Measurements from ENCODE around the gene ANO6.

ANO6 gene

DNA sequence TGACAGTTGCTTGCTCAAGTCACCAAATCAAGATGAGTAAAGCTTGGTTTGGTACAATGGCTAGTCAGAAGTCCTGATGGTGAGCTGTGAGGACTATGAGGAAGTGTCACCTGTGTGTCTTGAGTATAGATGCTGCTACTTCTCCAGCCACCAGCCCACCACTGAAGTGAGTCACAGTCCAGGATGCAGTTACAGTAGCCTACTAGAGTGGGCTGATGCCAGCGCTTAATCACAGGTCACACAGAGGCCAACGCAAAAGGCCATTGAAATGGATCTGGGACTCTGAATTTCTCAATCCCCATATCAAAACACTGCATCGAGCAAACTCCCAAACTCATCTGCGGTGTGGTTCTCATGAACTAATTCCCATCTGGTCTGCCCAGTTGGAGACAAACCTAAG, 223.1 kb downstream of the ANO6 start:
- H3K9me3 ChIP-seq (replicated peaks; ENCODE audit: low read length) = no peaks in the 10 kb centered on the region

DNA sequence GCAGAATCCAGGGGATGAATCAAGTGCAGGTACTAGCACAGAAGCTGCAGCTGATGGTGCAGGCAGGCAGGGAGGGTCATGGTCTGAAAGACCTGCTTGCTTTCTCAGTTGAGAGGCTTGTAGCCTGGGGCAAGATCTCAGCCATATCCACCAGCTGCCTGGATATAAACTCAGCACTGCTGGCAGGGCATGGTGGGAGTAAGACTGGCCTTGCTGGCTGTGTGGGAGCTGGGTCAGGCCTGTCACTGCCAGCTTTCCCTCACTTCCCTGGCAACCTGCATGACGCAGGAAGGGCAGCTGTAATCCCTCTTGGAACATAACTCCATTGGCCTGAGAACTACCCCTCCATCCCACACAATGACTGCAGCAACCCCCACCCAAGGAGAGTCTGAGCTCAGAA, 230.1 kb downstream of the ANO6 start:
- Histone ChIP-seq H3K9me3 (replicated peaks; ENCODE audit: low read length) (no peaks in the 10 kb centered on the region), H3K4me3 (ENCODE audit: low read length) (no peak overlapping the region), H3K4me2 (ENCODE audit: low read length) (no peak overlapping the region), H3K27me3 (ENCODE audit: control insufficient read depth, insufficient read depth, low read length) (no peaks in the 10 kb centered on the region), H3K36me3 (ENCODE audit: insufficient read depth, low read length) (no peaks in the 10 kb centered on the region), H3K4me1 (ENCODE audit: control insufficient read depth, insufficient read depth, low read length) (no peaks in the 10 kb centered on the region), H3K9ac (ENCODE audit: low read depth, low read length) (no peak overlapping the region)

More for the DNA sequence above, 223.1 kb downstream of the ANO6 start:
- Histone ChIP-seq H3K4me3 (ENCODE audit: low read length) (no peak overlapping the region), H3K4me2 (ENCODE audit: low read length) (no peak overlapping the region), H3K4me1 (ENCODE audit: control insufficient read depth, insufficient read depth, low read length) (peaks cover 8% of the 10 kb centered on the region), H3K9ac (ENCODE audit: low read depth, low read length) (no peak overlapping the region), H3K36me3 (ENCODE audit: insufficient read depth, low read length) (no peaks in the 10 kb centered on the region), H3K27me3 (ENCODE audit: control insufficient read depth, insufficient read depth, low read length) (no peaks in the 10 kb centered on the region)

DNA sequence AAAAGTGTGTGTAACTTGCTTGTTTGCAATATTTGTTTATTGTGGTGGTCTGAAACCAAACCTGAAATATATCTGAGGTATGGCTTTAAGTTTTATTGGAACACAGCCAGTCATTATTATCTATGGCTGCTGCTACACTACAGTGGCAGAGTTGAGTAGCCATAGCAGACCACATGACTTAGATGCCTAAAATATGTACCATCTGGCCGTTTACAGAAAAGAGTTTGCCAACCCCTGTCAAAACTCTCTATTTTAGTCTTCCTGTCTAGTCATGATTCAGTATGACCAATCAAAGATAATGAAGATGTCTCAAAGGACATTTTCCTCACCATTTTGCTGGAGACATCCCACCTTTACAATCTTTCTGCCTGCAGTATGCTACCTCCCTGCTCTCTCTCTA, 242.3 kb downstream of the ANO6 start:
- Histone ChIP-seq H3K9me3 (replicated peaks; ENCODE audit: low read length) (no peaks in the 10 kb centered on the region), H3K4me3 (ENCODE audit: low read length) (no peak overlapping the region), H3K27me3 (ENCODE audit: control insufficient read depth, insufficient read depth, low read length) (no peaks in the 10 kb centered on the region), H3K4me1 (ENCODE audit: control insufficient read depth, insufficient read depth, low read length) (no peaks in the 10 kb centered on the region), H3K36me3 (ENCODE audit: insufficient read depth, low read length) (no peaks in the 10 kb centered on the region), H3K4me2 (ENCODE audit: low read length) (no peak overlapping the region), H3K9ac (ENCODE audit: low read depth, low read length) (no peak overlapping the region)

DNA sequence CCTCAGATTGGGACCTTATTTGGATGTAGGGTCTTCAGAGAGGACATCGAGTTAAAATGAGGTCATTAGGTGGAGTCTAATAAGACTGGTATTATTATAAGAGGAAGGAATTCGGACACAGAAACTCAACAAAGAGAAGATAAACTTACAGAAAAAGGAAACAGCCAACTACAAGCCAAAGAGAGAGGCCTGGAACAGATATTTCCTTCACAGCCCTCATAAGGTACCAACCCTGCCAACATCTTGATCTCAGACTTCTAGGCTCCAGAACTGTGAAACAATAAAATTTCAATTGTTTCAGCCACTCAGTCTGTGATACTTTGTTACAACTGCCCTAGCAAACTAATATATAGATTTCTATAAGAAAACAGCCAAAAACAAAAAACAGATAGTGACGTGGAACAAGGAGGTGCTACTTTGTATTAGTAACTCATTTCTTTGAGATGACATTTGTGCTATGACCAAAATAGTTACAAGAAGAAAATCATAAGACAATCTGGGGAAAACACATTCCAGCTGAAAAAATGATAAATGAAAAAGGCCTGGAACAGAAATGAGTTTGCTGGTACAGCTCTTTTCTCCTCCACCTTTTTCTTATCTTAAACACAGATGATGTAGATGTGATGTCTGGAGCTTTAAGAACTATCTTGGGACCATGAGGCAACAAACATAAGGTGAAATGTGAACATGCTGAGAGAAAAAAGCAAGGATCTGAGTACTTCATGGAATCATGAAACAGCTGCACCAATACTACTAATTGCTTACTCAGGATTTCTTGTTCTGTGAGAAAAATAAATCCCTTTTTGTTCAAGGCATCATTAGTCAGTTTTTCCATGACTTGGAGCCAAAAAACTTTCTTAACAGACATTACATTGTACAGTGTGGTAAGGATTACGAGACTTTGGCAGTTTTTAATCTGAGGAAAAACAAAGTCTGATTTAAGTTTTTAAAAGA, 243.2 kb downstream of the ANO6 start:
- Histone ChIP-seq H3K4me1 (ENCODE audit: control insufficient read depth, insufficient read depth, low read length) (no peaks in the 10 kb centered on the region), H3K27me3 (ENCODE audit: control insufficient read depth, insufficient read depth, low read length) (no peaks in the 10 kb centered on the region), H3K4me3 (ENCODE audit: low read length) (no peak overlapping the region), H3K4me2 (ENCODE audit: low read length) (no peak overlapping the region), H3K9ac (ENCODE audit: low read depth, low read length) (no peak overlapping the region), H3K9me3 (replicated peaks; ENCODE audit: low read length) (no peaks in the 10 kb centered on the region), H3K36me3 (ENCODE audit: insufficient read depth, low read length) (no peaks in the 10 kb centered on the region)

DNA sequence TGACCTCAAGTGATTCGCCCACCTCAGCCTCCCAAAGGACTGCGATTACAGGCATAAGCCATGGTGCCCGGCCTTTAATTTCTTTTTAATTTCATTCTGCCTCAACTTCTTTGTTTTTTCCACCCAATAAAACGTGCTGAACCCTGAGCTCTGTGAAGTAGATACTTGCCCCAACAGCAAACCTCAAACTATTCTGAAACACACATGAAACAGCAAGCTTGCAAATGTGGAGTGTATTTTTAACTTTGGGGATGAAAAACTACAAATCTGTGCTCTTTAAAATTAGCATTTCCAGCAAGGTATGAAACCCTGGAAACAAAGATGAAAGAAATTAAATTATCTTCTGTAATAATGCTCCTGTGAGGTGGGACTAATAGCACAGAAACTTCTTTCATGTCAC, 246.6 kb downstream of the ANO6 start:
- H3K9ac ChIP-seq (ENCODE audit: low read depth, low read length) = no peak overlapping the region
- H3K36me3 ChIP-seq (ENCODE audit: insufficient read depth, low read length) = no peaks in the 10 kb centered on the region
- H3K27me3 ChIP-seq (ENCODE audit: control insufficient read depth, insufficient read depth, low read length) = peaks cover 2% of the 10 kb centered on the region

DNA sequence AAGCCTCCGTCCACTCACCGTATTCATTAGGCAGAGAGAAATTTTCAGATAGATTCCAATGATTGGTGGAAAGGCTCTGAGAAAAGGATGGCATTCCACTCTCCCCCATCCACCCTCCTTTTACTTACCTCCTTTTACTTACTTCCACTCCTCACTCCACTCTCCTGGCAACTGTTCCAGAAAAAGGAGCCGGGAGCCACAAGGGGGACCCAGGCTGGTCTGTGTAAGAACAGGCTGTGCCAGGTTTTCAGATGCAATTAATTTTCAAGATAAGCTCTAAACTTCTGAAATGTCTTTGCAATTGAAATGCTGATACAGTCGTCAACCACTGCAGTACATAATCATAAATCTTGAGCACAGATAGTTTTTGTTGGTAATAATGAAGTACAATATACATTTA, 248.8 kb downstream of the ANO6 start:
- H3K4me3 ChIP-seq (ENCODE audit: low read length) = no peak overlapping the region
- H3K9me3 ChIP-seq (replicated peaks; ENCODE audit: low read length) = no peaks in the 10 kb centered on the region
- no peaks in the 10 kb centered on the region for H3K4me1 ChIP-seq (ENCODE audit: control insufficient read depth, insufficient read depth, low read length)
- no peak overlapping the region for H3K4me2 ChIP-seq (ENCODE audit: low read length)
- peaks cover 2% of the 10 kb centered on the region for H3K27me3 ChIP-seq (ENCODE audit: control insufficient read depth, insufficient read depth, low read length)
- H3K36me3 ChIP-seq (ENCODE audit: insufficient read depth, low read length) = no peaks in the 10 kb centered on the region
- H3K9ac ChIP-seq (ENCODE audit: low read depth, low read length) = no peak overlapping the region

More for the DNA sequence above, 246.6 kb downstream of the ANO6 start:
- H3K4me3 ChIP-seq (ENCODE audit: low read length) = no peak overlapping the region
- no peak overlapping the region for H3K4me2 ChIP-seq (ENCODE audit: low read length)
- no peaks in the 10 kb centered on the region for H3K9me3 ChIP-seq (replicated peaks; ENCODE audit: low read length)
- no peaks in the 10 kb centered on the region for H3K4me1 ChIP-seq (ENCODE audit: control insufficient read depth, insufficient read depth, low read length)

DNA sequence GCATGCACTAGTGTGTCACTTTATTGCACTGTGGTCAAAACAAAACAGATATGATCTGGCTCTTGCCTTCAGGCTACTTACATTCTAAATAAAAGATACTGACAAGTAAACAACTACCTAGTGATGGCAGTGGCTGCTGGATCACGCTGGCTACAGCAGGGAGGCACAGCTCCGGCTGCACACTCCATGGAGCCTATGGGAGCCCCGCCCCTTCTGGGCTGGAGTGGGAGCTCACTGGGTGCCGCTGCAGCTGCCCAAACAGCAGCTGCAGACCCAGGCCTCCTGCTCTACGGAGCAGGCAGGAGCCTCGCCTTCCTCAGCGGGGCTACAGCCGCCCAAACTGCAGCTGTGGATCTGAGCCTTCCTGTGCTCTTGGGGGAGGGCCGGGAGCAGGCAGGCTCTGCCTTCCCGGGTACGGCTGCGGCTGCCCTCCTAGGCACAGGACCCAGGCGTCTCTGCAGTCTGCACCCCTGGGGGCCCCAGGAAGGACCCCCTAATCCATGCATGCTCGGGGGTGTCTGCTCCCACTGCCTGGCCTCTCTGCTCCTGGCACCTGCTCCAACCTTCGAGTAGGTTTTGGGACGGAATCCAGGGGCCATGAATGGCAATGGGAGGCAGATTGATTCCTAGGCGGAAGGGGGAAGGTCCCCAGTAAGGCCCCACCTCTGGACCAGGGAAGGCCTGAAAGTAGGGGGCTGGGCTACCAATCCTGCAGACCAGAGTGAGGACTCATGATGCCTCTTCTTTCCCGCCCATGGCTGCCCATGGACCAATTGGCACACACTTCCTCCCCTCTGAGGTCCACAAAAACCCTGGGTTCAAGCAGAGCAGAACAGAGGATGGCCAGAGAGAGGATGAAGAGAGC, 253.1 kb downstream of the ANO6 start:
- no peak overlapping the region for H3K4me3 ChIP-seq (ENCODE audit: low read length)
- no peak overlapping the region for H3K4me2 ChIP-seq (ENCODE audit: low read length)
- no peaks in the 10 kb centered on the region for H3K9me3 ChIP-seq (replicated peaks; ENCODE audit: low read length)
- no peak overlapping the region for H3K9ac ChIP-seq (ENCODE audit: low read depth, low read length)
- H3K36me3 ChIP-seq (ENCODE audit: insufficient read depth, low read length) = no peaks in the 10 kb centered on the region
- H3K27me3 ChIP-seq (ENCODE audit: control insufficient read depth, insufficient read depth, low read length) = peaks cover 2% of the 10 kb centered on the region
- no peaks in the 10 kb centered on the region for H3K4me1 ChIP-seq (ENCODE audit: control insufficient read depth, insufficient read depth, low read length)

DNA sequence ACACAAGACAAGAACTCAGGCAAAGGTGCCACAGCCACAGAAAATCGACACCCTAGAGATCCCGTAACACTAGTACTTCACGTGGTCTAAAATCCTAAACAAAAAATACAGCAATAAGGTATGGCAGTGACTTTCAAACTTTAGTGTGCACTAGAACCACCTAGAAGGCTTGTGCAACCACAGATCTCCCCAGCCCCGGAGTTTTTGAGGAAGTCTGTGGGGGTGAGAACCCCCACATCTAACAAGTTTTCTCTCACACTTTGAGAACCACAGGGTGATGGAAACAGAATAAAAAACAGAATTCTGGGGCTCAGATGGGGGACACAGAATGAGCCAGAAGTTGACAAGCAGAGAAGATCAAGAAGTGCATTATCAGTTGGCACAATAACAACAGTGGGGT, 254.0 kb downstream of the ANO6 start:
- Histone ChIP-seq H3K4me2 (ENCODE audit: low read length) (no peak overlapping the region), H3K4me3 (ENCODE audit: low read length) (no peak overlapping the region), H3K36me3 (ENCODE audit: insufficient read depth, low read length) (no peaks in the 10 kb centered on the region), H3K4me1 (ENCODE audit: control insufficient read depth, insufficient read depth, low read length) (no peaks in the 10 kb centered on the region), H3K9me3 (replicated peaks; ENCODE audit: low read length) (no peaks in the 10 kb centered on the region), H3K9ac (ENCODE audit: low read depth, low read length) (no peak overlapping the region), H3K27me3 (ENCODE audit: control insufficient read depth, insufficient read depth, low read length) (no peaks in the 10 kb centered on the region)

DNA sequence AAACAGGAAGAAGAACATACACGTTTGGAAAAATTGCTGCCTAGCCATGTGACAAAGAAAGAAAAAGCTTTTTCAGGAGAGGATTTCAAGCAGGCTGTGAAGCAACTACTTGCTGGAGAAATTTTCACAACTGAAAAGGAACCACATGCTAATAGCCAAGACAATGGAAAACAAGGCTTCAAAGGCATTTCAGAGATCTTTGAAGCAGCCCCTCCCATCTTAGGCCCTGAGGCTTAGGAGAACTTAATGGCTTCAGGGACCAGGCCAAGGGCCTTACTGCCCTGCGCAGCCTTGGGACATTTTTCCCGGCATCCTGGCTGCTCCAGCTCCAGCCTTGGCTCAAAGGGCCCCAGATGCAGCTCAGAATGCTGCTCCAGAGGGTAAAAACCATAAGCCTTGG, 257.7 kb downstream of the ANO6 start:
- Histone ChIP-seq H3K4me3 (ENCODE audit: low read length) (no peak overlapping the region), H3K9ac (ENCODE audit: low read depth, low read length) (no peak overlapping the region), H3K4me2 (ENCODE audit: low read length) (no peak overlapping the region), H3K36me3 (ENCODE audit: insufficient read depth, low read length) (no peaks in the 10 kb centered on the region), H3K27me3 (ENCODE audit: control insufficient read depth, insufficient read depth, low read length) (peaks cover 3% of the 10 kb centered on the region), H3K4me1 (ENCODE audit: control insufficient read depth, insufficient read depth, low read length) (no peaks in the 10 kb centered on the region), H3K9me3 (replicated peaks; ENCODE audit: low read length) (no peaks in the 10 kb centered on the region)

DNA sequence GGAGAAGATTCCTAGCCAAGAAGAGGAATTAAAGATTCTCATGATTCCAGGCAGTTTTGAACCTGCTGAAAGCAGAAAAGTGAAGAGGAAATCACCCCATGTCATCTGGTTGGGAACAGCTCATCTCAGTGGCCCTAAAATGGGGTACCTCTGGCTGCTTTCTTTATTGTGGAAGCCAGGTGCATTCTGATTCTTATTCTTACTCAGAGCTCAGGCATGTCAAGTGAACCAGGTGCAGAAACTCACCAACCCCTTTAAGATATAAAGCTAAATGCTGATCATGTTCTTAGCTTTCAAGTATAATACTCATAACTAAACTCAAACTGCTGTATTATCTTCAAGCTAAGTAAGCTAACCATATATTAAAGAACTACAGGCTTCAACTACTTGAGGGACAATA, 259.7 kb downstream of the ANO6 start:
- Histone ChIP-seq H3K9ac (ENCODE audit: low read depth, low read length) (no peak overlapping the region), H3K4me3 (ENCODE audit: low read length) (no peak overlapping the region), H3K4me2 (ENCODE audit: low read length) (no peak overlapping the region), H3K27me3 (ENCODE audit: control insufficient read depth, insufficient read depth, low read length) (peaks cover 3% of the 10 kb centered on the region), H3K36me3 (ENCODE audit: insufficient read depth, low read length) (no peaks in the 10 kb centered on the region), H3K4me1 (ENCODE audit: control insufficient read depth, insufficient read depth, low read length) (no peaks in the 10 kb centered on the region), H3K9me3 (replicated peaks; ENCODE audit: low read length) (no peaks in the 10 kb centered on the region)

DNA sequence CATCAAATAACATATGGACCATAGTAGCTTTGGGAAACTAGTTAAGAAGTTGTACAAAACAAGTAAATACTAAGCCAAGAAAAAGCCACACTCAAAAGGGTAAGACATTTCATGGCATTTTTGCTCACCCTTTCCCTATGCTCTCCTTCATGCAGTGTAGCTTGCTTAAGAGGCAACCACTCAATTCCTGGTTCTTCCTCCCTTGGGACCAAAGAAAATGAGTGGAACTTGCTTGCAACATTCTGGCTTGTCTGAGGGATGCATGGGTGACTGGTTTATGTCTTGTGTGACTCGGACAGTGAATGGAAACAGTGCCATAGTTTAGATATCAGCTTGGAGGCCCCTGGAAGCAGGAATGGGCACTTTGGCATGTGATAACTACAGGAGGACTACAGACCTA, 261.6 kb downstream of the ANO6 start:
- no peak overlapping the region for H3K4me3 ChIP-seq (ENCODE audit: low read length)
- no peak overlapping the region for H3K9ac ChIP-seq (ENCODE audit: low read depth, low read length)
- H3K4me2 ChIP-seq (ENCODE audit: low read length) = no peak overlapping the region
- no peaks in the 10 kb centered on the region for H3K36me3 ChIP-seq (ENCODE audit: insufficient read depth, low read length)
- no peaks in the 10 kb centered on the region for H3K4me1 ChIP-seq (ENCODE audit: control insufficient read depth, insufficient read depth, low read length)
- H3K27me3 ChIP-seq (ENCODE audit: control insufficient read depth, insufficient read depth, low read length) = peaks cover 3% of the 10 kb centered on the region
- H3K9me3 ChIP-seq (replicated peaks; ENCODE audit: low read length) = no peaks in the 10 kb centered on the region

Data from skeletal muscle satellite cell (primary cell).